Daoy (cell line): ENCODE measurements around the gene DNAI2. TPM values are rescaled to one million over a fixed set of nuclear protein-coding genes. Genes with fewer than 3 reads are reported as not detected.

Experiments used
- DNase-seq: peaks from one replicate; pipeline ENCODE4 v3.0.0-alpha.2; 2015; ENCODE audit warnings: low read depth
- total RNA-seq: library from RNA; depleted of rRNA; stranded (reverse); fragments of >200 nt; shearing (Covaris generic); gene quantifications from 2 replicates; pipeline ENCODE4 v1.2.3, GENCODE V29; 2014; rRNA removed

DNAI2 gene
- not detected in 2 replicates for total RNA-seq

DNA sequence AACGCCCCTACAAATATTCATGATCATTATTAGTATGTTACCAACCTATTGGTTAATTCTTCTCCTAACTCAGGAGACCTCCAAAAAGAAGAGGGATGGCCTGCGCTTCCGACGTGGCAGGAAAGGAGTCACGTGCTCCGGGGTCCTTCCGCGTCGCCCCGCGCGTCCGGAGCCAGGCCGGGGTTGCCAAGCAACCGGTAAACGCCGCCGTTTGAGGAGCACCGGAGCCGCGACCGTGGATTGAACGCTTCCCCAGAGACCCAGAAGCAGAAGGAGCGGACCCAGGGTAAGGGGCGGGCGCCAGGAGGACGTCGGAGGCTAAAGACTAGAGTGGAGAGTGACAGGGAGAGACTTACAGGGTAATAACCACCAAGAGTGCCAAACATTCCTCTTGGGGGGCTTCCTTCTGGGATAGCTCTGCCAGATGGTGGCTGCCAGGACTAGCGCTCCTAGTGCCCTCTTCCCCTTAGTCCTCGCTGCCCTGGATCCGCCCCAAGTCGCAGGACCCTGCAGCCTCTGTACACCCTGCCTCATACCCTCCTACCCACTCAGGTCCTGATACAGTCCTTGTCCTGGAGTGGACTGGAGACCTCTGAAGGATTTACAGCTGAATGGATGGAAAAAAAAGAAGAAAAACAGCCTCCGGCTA, at the start of gene DNAI2:
DNAI2 (plus strand) TSS at position 175 of the 649 bp plus-strand sequence. CDS start 7,584 bp downstream, outside the sequence.
- no peak for DNase-seq

DNA sequence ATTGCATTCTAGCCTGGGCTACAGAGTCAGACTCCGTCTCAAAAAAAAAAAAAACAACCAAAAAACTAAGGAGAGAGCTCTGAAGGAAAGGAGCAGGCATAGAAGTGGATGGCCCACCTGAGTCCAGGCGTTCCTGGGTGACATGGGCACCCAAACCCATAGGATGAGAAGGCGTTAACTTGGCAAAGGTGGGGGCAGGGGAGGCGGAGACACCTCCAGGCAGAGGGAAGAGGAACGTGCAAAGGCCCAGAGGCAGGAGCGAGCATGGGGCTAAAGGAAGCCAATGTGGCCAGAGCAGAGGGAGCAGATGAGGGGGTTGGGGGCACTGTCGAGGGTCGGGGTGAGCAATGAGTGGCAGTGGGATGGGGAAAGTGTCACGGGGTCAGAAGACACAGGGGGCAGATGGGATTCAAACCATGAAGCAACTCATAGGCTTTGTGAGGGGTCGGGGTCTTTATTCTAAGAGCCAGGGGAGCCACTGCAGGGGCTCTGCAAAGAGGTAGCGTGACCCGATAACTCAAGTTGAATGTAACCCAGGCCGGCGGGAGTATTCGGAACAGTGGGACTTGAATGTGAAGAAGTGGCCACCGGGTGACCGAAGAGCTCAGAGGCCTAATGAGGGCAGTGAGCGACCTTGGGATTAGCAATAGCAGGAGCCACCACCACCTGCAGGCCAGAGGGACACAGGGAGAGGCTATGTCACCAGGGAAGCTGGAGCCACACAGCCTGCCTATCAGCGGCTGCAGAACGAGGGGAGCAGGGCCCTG, 48.9 kb upstream of the DNAI2 start:
- no peak for DNase-seq

DNA sequence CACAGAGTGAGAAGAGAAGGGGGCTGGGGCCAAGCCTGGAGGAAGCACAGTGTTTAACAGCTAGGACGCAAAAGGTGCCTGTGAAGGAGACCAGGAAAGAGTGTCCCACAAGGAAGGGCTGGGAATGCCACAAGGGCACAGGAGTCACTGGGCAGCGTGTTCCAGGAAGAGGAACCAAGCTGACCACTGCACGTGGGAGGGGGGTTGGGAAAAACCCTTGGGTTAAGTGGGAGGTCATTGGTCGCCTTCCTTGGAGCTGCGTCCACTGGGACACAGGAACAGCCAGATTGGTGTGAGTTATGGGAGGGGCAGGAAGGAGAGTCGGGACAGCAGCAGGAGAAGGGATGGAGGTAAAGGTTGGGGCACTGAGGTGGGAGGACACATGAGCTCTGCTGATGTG, 47.8 kb upstream of the DNAI2 start:
- no peak for DNase-seq

DNA sequence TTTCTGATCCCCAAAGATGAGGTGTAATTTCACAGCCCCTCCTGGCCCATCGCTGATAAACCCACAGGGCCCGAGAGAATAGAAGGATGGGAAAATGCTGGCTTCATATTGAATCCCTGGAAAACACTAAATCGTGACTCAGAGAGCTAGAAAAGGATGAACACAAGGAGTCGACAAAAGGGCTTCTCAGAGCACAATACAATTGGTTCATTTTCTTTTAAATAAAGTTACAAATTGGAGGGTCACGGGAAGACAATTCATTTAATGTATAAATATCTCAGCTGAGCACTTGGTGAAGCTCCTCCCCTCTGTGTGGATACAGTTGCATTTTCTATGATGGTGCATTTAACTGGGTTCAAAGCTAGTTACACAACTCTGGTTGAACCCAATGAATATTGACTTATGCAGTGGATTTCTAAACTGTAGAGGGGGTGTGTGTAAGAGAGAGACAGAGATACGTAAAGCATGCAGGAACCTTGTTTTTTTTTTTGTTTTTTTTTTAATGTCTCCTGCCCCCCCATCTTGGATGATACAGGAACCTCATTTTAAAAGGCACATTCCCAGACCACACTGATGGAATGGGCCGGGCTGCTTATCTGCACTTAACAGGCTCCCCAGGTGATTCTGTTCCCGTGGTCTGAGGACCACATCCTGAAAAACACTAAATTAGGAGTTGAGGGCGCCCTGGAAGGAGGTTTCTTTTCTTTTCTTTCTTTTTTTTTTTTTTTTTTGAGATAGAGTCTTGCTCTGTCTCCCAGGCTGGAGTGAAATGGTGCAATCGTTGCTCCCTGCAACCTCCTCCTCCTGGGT, 46.6 kb upstream of the DNAI2 start:
- DNase-seq: no peak

GRCh38 chr17:74228306-74228978, 45.6 kb upstream of the DNAI2 start:
- DNase-seq: no peak

GRCh38 chr17:74230896-74231295, 43.1 kb upstream of the DNAI2 start:
- no peak for DNase-seq

DNA sequence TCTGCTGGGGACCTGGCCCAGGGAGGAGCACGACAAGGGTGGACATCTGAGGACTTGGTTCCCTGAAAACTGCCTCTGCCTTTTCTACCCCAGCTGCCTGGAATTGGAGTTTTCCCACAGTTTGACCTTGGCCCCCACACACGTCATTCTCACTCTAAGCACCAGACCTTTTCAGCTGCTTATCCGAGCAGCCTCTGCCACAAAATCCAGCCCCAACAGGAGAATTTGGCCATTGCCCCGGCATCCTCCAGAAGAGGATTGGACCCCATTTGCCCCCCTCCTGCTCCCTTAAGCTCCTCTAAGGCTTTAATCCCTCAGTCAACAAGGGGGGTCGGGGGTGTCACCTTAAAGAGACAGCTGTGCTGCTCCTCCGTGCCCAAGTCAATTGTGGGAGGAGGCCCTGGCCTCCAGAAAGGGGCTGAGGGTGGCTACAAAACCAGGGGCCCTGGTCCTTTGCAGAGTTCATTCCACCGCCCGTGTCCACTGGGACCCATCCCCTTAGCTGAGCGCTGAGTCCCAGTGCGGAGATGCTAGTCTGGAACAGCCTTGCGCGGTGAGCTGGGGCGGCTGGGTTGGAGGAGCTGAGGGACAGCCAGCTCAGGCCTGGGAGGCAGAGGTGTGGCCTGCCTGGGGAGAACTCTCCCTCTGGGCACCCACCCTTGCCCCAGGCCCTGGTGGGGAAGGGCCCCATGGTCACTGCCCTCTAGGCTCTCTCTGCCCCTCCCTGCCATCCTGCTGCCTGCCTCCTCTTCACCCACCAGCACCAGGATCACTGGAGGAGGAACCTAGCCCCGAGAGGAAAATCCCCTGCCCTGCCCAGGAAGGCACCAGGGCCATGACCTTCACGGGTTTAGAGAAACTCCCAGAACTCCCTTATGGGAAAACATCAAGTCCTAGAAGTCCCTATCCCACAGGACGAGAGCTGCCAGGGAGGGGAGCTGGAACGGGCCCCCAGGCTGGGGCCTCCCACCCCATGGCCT, 41.8 kb upstream of the DNAI2 start:
- DNase-seq: no peak

DNA sequence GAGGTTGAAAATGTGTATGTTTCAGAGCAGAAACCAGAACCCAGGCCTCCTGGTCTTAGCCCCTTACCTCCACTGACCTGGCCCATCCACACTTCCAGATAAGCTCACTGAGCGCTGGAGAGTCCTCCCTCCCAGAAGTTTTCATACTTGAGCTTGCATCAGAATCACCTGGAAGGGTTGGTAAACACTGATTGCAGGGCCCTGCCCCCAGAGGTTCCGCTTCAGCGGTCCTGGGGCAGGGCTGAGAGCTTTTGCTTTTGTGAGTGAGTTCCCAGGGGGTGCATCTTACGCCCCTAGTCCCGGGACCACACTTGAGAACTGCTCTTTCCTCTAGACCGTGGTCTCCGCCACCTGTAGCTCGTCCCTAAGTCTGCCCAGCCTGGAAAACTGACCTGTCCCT, 40.1 kb upstream of the DNAI2 start:
- DNase-seq: no peak

- DNase-seq: no peak
These were observed 39.5 kb upstream of the DNAI2 start for GRCh38 chr17:74234486-74234885.

GRCh38 chr17:74235040-74235581, 38.9 kb upstream of the DNAI2 start:
- DNase-seq: no peak

- no peak for DNase-seq
These were observed 38.1 kb upstream of the DNAI2 start for GRCh38 chr17:74235911-74236371.

- no peak for DNase-seq
These were observed 36.7 kb upstream of the DNAI2 start for GRCh38 chr17:74237321-74237720.

GRCh38 chr17:74239172-74239571, 34.9 kb upstream of the DNAI2 start:
- peak; percentile 25 for DNase-seq

- peak; percentile 41 for DNase-seq
These were observed 33.3 kb upstream of the DNAI2 start for GRCh38 chr17:74240618-74241205.

GRCh38 chr17:74241431-74241830, 32.6 kb upstream of the DNAI2 start:
- DNase-seq: no peak

GRCh38 chr17:74241847-74242246, 32.2 kb upstream of the DNAI2 start:
- no peak for DNase-seq

DNA sequence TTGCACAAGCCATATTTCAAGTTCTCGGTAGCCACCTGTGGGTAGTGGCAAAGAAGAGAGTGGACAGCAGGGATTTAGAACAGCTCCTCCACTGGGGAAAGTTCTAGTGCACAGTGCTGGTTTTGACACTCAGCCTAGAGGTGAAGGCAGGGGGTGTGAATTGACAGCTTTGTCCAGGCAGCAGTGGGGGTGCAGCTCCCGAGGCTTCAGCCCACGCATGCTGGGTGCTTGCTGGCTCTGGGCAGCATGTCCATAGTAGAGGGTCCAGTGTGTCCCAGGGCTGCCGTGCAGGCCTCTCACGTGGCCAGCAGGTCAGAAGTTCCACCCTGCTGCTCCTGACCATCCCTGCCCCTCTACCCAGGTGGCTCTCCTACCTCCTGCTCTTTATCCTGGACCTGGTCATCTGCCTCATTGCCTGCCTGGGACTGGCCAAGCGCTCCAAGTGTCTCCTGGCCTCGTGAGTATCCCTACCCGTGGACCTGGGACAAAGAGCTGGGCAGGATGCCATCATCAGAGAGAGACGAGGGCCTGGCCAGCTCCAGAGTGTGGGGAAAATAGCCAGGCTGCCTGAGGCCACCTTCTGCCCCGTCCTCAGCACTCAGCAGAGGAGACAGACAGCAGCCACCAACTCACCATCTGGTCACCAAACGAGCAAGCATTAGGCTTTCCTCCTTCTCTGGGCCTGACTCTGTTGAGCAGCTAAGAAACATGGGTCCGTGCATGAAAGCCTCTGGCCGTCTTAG, 30.9 kb upstream of the DNAI2 start:
- DNase-seq: no peak

DNA sequence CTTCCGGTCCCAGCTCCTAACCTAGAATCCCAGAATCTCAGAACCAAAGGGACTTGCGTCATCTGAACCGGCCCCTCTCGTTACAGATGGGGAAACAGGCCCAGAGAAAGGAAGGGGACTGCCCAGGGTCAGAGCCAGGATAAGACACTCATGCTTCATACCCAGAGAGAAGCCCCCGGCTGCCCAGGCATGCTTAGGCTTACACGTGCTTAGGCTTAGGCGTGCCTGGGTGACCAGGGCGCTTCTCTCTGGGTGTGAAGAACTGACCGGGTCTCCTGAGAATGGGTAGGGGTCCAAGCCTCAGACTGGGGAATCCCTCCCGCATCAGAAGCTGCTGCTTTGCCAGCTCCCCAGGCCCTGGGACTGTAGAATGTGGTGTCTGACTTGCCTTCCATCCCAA, 29.9 kb upstream of the DNAI2 start:
- DNase-seq: no peak

DNA sequence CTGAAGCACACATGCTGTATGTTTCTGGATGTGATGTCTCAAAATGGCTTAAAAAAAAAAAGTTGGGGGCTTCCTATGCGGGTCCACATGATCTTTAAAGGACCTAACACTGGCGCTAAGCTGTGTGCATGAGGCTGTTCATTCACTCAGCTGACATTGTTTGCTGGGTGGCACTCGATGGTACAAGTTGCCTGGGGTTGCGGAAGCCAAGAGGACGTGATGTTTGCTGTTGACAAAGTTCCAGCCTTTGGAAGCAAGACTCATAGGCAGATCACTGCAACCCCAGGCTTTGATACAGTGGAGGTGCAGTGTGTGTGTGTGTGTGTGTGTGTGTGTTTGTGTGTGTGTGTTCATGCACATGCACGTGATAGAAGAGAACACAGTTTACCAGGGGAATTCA, 29.5 kb upstream of the DNAI2 start:
- no peak for DNase-seq
